Spleen (tissue), 7 donors: ENCODE results near the gene SECISBP2.

Experiments used
- POLR2A ChIP-seq, 3 donors: fragments of 450-650 bp; IDR thresholded peaks; one replicate each; pipeline ENCODE4 v1.5.1; 2017; ENCODE audit warnings: antibody characterized with exemption in 3 of 3, mild to moderate bottlenecking in 1 of 3
- POLR2AphosphoS5 ChIP-seq, 3 donors: sonication (generic); formaldehyde crosslinking; IDR thresholded peaks; one replicate each; pipeline ENCODE4 v1.5.1; 2017; ENCODE audit warnings: antibody characterized with exemption in 3 of 3
- TF ChIP-seq, protein P1 (sequence below), 11 experiments: fragments of 200-600 bp in 7 of 11; fragments of 450-650 bp in 4 of 11; sonication (generic) in 4 of 11; IDR thresholded peaks in 8 of 11; conservative IDR thresholded peaks in 3 of 11; 1 replicate in 7 of 11; 2 replicates in 4 of 11; pipeline versions ENCODE4 v1.4.0 to v1.8.0; 2016 to 2021; ENCODE audit warnings: antibody characterized with exemption in 11 of 11, inconsistent platforms in 4 of 11, mild to moderate bottlenecking in 1 of 11
- donor health status: DM: no; HTN: no; CAD: no; lungs with moderate emphysema.
- donor health status: DM: no; HTN: no; CAD: no.
- donor health status: DM: no; HTN: no; CAD: no.

DNA sequence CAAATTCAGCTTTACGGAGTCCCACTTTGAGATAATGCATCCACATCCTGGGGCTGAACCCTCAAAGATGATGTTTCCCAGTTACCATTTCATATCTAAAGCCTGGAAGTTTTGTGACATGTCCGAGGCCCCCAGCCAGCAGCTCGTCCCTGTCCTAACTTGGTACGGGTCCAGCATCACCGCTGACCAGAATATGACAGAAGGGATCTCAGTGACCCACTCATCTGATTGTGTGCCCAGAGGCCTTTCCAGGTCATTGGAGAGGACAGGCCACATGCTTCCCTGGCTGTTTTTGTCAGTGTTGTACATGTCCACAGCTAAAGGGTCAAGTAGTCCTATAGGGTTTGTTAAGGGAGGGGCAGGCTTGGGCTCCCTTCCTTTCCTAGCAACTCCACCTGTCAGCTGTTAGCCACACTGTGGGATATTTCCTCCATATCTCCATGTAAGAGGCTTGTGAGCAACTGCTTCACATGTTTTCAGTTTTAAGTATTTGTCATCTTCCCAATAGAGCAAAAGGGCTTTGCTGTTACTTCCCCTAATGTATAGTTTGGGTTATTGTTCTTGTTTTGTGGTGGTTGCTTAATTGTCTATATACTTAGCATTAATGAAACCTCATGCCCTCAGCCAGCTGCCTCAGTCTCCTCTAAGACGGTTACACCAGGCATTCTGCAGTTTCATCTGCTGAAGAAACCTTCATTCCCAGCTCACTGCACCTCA is 33.4 kb downstream of the SECISBP2 start:
- TF ChIP-seq, protein P1, sequence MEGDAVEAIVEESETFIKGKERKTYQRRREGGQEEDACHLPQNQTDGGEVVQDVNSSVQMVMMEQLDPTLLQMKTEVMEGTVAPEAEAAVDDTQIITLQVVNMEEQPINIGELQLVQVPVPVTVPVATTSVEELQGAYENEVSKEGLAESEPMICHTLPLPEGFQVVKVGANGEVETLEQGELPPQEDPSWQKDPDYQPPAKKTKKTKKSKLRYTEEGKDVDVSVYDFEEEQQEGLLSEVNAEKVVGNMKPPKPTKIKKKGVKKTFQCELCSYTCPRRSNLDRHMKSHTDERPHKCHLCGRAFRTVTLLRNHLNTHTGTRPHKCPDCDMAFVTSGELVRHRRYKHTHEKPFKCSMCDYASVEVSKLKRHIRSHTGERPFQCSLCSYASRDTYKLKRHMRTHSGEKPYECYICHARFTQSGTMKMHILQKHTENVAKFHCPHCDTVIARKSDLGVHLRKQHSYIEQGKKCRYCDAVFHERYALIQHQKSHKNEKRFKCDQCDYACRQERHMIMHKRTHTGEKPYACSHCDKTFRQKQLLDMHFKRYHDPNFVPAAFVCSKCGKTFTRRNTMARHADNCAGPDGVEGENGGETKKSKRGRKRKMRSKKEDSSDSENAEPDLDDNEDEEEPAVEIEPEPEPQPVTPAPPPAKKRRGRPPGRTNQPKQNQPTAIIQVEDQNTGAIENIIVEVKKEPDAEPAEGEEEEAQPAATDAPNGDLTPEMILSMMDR (IDR thresholded peaks at IDR 0.05 in 8 of 11, conservative IDR thresholded peaks at IDR 0.05 in 3 of 11) = no peak
- TF ChIP-seq POLR2AphosphoS5 (IDR thresholded peaks at IDR 0.05) (no peak), POLR2A (IDR thresholded peaks at IDR 0.05) (no peak)
